Mesendoderm (in vitro differentiated cells): ENCODE data around the gene GET3.

Experiments
- DNase-seq: peaks from one replicate; pipeline ENCODE4 v3.0.0; 2013
- H2AK5ac ChIP-seq: 2 replicates; pipeline ENCODE4 v1.6.1; 2013; ENCODE audit warnings: low read length, inconsistent platforms
- H2BK120ac ChIP-seq: 2 replicates; pipeline ENCODE4 v1.6.1; 2013; ENCODE audit warnings: low read depth, mild to moderate bottlenecking, low read length, moderate library complexity, mixed read lengths
- H2BK15ac ChIP-seq: replicated peaks from 2 replicates; pipeline ENCODE4 v1.6.1; 2013; ENCODE audit warnings: low read depth, mild to moderate bottlenecking, moderate library complexity
- H2BK5ac ChIP-seq: 2 replicates; pipeline ENCODE4 v1.6.1; 2013; ENCODE audit warnings: low read length, inconsistent platforms
- H3K18ac ChIP-seq: 2 replicates; pipeline ENCODE4 v1.6.1; 2013; ENCODE audit warnings: mild to moderate bottlenecking, low read length, mixed read lengths
- H3K23ac ChIP-seq: one replicate; pipeline ENCODE4 v1.6.1; 2013; ENCODE audit warnings: low read length
- H3K27ac ChIP-seq: 2 replicates; pipeline ENCODE4 v1.5.1; 2013; ENCODE audit warnings: low read depth, mild to moderate bottlenecking, inconsistent platforms, low read length, moderate library complexity
- H3K27me3 ChIP-seq: 2 replicates; pipeline ENCODE4 v1.6.1; 2013; ENCODE audit warnings: low read length, control low read depth, mild to moderate bottlenecking, inconsistent platforms; ENCODE audit not compliant: insufficient read depth, poor library complexity
- H3K36me3 ChIP-seq: 2 replicates; pipeline ENCODE4 v1.6.1; 2013; ENCODE audit warnings: low read length, inconsistent platforms; ENCODE audit not compliant: control insufficient read depth, insufficient read depth
- H3K4ac ChIP-seq: one replicate; pipeline ENCODE4 v1.6.1; 2013; ENCODE audit warnings: low read depth, mild to moderate bottlenecking, low read length, moderate library complexity
- H3K4me1 ChIP-seq: 2 replicates; pipeline ENCODE4 v1.6.1; 2013; ENCODE audit warnings: low read depth, low read length, inconsistent platforms; ENCODE audit not compliant: control insufficient read depth
- H3K4me2 ChIP-seq: 2 replicates; pipeline ENCODE4 v1.6.1; 2013; ENCODE audit warnings: low read length
- H3K4me3 ChIP-seq: 2 replicates; pipeline ENCODE4 v1.5.1; 2013; ENCODE audit warnings: mild to moderate bottlenecking, low read length
- H3K56ac ChIP-seq: one replicate; pipeline ENCODE4 v1.6.1; 2013; ENCODE audit warnings: low read length
- H3K79me1 ChIP-seq: 2 replicates; pipeline ENCODE4 v1.6.1; 2013; ENCODE audit warnings: low read length, inconsistent platforms
- H3K79me2 ChIP-seq: 2 replicates; pipeline ENCODE4 v1.6.1; 2013; ENCODE audit warnings: mild to moderate bottlenecking, low read length; ENCODE audit not compliant: control insufficient read depth, insufficient read depth
- H3K9ac ChIP-seq: 2 replicates; pipeline ENCODE4 v1.6.1; 2013; ENCODE audit warnings: low read length, inconsistent platforms
- H4K5ac ChIP-seq: one replicate; pipeline ENCODE4 v1.6.1; 2013; ENCODE audit warnings: low read length
- H4K8ac ChIP-seq: one replicate; pipeline ENCODE4 v1.6.1; 2013; ENCODE audit warnings: low read depth, mild to moderate bottlenecking, control low read depth, low read length, moderate library complexity
- WGBS: extraction: QIAGEN DNeasy Blood & Tissue Kit; methylation state at CpG from one replicate; pipeline ENCODE4 v1.1.7; 2013; ENCODE audit warnings: low lambda C conversion rate, missing lambda C conversion rate; ENCODE audit not compliant: insufficient coverage; ENCODE audit errors: extremely low coverage; 5-methylcytosine and 5-hydroxymethylcytosine counted together

The GET3 gene

DNA sequence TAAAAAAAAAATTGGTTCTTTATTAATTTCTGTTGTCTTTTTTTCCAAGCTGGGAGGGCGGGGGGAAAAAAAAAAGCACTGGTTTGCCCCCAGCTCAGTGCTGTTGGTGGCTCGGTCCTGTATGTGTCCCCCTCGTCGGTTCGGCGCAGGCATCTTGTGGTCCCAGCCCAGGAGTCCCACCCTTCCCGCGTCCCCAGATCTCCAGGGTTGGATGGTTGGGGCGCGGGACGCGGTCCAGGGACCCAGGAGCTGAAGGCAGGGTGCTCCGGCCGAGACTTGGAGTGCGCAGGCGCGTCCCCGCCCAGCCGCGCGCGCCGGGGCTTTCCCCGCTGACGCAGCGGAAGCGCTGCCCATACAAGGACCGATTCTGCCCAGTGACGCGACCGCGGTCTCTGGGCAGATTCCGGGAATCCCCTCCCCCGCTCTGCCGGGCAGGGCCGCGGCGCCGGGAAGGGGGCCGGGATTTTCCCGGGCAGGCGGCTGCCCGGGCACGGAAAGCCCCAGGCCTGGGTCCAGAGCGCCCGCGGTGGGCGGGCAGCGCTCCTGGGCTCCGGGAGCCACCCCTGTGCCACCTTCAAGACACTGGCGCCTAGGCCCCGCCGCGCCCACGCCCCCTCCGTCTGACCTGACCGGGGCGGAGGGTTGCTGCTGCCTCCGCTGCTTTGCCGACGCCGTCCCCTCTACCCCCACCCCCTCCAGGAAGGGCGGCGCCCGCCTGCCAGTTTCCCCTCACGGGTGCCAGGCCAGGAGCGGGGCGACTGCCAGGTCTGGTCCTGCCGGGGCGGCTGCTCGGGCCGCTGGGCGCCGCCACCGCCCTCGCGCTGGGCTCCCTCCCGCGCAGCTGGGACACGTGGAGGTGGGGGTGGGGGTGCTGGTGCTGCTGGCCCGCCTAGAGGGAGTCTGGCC, 56.2 kb downstream of the GET3 start:
- Histone ChIP-seq H3K56ac (peak overlapping the region; percentile 93), H3K23ac (no peak overlapping the region), H3K27ac (no peak overlapping the region), H3K4me2 (peak overlapping the region; percentile 73), H3K36me3 (no peaks in the 10 kb centered on the region), H3K79me1 (peaks cover 2% of the 10 kb centered on the region), H3K4me1 (peaks cover 17% of the 10 kb centered on the region), H3K79me2 (peaks cover 1% of the 10 kb centered on the region), H2AK5ac (no peak overlapping the region), H4K5ac (no peak overlapping the region), H4K8ac (no peak overlapping the region), H3K4ac (no peak overlapping the region), H3K9ac (peak overlapping the region; percentile 86), H2BK120ac (no peak overlapping the region), H3K27me3 (no peaks in the 10 kb centered on the region), H3K18ac (peak overlapping the region; percentile 73), H2BK5ac (no peak overlapping the region), H3K4me3 (peak overlapping the region; percentile 34), H2BK15ac (no peak overlapping the region)
- WGBS: no CpG with 5 or more reads among the region's 81 CpGs
- peak; percentile 96 for DNase-seq

DNA sequence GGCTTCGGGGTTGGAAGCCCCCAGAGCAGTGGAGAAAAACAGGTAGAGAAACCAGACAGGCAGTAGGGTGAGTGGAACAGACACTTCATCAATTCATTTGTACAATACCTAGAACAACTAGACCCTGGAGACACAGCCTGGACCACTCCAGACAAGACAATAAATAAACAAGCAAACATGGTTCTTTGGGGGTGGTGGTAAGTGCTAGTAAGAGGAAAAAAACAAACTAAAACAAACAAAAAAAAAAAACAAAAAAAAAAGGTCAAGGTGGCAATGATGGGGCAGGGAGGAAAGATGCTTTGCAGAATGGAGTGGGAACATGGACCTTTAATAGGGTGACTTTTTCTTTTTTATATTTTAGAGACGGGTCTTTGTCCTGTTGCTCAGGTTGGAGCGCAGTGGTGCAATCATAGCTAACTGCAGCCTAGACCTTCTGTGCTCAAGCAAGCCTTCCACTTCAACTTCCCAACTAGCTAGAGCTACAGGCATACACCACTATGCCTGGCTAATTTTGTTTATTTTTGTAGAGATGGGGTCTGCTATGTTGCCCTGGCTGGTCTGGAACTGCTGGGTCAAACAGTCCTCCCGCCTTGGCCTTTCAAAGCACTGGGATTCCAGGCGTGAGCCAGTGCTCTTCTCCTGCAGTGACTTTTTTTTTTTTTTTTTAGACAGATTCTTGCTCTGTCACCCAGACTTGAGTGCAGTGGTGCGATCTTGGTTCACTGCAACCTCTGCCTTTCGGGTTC, 57.1 kb downstream of the GET3 start:
- Histone ChIP-seq H3K4me3 (no peak overlapping the region), H3K23ac (no peak overlapping the region), H3K4me1 (peaks cover 11% of the 10 kb centered on the region), H2BK5ac (no peak overlapping the region), H4K8ac (no peak overlapping the region), H3K9ac (peak overlapping the region; percentile 69), H3K36me3 (no peaks in the 10 kb centered on the region), H4K5ac (no peak overlapping the region), H3K4ac (no peak overlapping the region), H3K27me3 (no peaks in the 10 kb centered on the region), H3K79me1 (peaks cover 2% of the 10 kb centered on the region), H2AK5ac (no peak overlapping the region), H3K79me2 (peaks cover 1% of the 10 kb centered on the region), H3K4me2 (peak overlapping the region; percentile 38), H3K18ac (no peak overlapping the region), H2BK120ac (no peak overlapping the region), H2BK15ac (no peak overlapping the region), H3K27ac (no peak overlapping the region), H3K56ac (peak overlapping the region; percentile 85)
- DNase-seq: no peak
- WGBS: no CpG with 5 or more reads among the region's 7 CpGs

DNA sequence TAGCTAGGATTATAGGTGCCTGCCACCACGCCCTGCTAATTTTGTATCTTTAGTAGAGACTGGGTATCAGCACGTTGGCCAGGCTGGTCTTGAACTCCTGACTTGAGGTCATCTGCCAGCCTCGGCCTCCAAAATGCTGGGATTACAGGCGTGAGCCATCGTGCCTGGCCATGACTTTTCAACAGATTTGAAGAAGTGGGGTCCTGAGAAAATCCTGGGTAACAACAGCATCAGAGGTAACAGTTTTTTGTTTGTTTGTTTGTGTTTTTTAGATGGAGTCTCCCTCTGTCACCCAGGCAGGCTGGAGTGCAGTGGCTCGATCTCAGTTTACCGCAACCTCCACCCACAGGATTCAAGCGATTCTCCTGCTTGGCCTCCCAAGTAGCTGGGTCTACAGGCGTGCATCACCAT, 57.7 kb downstream of the GET3 start:
- no peak overlapping the region for H3K4me3 ChIP-seq
- H2BK5ac ChIP-seq: no peak overlapping the region
- no peak overlapping the region for H3K56ac ChIP-seq
- no peak overlapping the region for H3K9ac ChIP-seq
- no peak overlapping the region for H4K5ac ChIP-seq
- H4K8ac ChIP-seq: no peak overlapping the region
- no peak overlapping the region for H3K27ac ChIP-seq
- H3K4me1 ChIP-seq: peaks cover 11% of the 10 kb centered on the region
- peaks cover 2% of the 10 kb centered on the region for H3K79me1 ChIP-seq
- H3K23ac ChIP-seq: no peak overlapping the region
- H2AK5ac ChIP-seq: no peak overlapping the region
- no peak overlapping the region for H3K4me2 ChIP-seq
- peaks cover 2% of the 10 kb centered on the region for H3K36me3 ChIP-seq
- no peak overlapping the region for H3K18ac ChIP-seq
- no peak overlapping the region for H3K4ac ChIP-seq
- H3K79me2 ChIP-seq: peaks cover 1% of the 10 kb centered on the region
- WGBS: no CpG with 5 or more reads among the region's 9 CpGs
- DNase-seq: no peak
- no peak overlapping the region for H2BK15ac ChIP-seq
- no peak overlapping the region for H2BK120ac ChIP-seq
- H3K27me3 ChIP-seq: no peaks in the 10 kb centered on the region

- WGBS: no CpG with 5 or more reads among the region's 18 CpGs
- peaks cover 7% of the 10 kb centered on the region for H3K79me1 ChIP-seq
- no peak overlapping the region for H3K4me2 ChIP-seq
- peaks cover 6% of the 10 kb centered on the region for H3K4me1 ChIP-seq
- no peak overlapping the region for H4K5ac ChIP-seq
- H3K4ac ChIP-seq: no peak overlapping the region
- peaks cover 2% of the 10 kb centered on the region for H3K36me3 ChIP-seq
- no peak overlapping the region for H2AK5ac ChIP-seq
- H3K4me3 ChIP-seq: no peak overlapping the region
- peak; percentile 94 for DNase-seq
- no peak overlapping the region for H3K27ac ChIP-seq
- peak overlapping the region; percentile 6 for H3K56ac ChIP-seq
- no peak overlapping the region for H2BK15ac ChIP-seq
- no peaks in the 10 kb centered on the region for H3K27me3 ChIP-seq
- no peak overlapping the region for H2BK5ac ChIP-seq
- H4K8ac ChIP-seq: no peak overlapping the region
- H3K9ac ChIP-seq: peak overlapping the region; percentile 35
- H3K18ac ChIP-seq: no peak overlapping the region
- no peak overlapping the region for H3K23ac ChIP-seq
- H3K79me2 ChIP-seq: peaks cover 4% of the 10 kb centered on the region
- H2BK120ac ChIP-seq: no peak overlapping the region
Measured at GRCh38 chr19:12796146-12797071, 59.1 kb downstream of the GET3 start.

DNA sequence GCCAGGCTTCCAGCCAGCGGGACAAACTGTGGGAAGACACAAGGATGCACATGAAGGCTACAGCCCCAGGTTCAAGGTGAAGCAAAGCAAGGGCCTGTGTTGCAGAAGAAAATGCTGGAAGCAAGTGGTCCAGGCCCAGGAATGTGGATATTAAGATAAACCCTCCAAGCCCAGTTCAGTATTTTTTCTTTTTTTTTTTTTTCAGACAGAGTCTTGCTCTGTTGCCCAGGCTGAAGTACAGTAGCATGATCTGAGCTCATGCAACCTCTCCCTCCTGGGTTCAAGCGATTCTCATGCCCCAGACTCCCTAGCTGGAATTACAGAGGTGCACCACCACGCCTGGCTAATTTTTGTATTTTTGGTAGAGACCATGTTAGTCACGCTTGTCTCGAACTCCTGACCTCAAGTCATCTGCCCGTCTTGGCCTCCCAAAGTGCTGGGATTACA, 59.9 kb downstream of the GET3 start:
- Histone ChIP-seq H3K27me3 (no peaks in the 10 kb centered on the region), H3K79me1 (peaks cover 7% of the 10 kb centered on the region), H4K5ac (no peak overlapping the region), H3K9ac (no peak overlapping the region), H3K56ac (no peak overlapping the region), H2BK5ac (no peak overlapping the region), H3K27ac (no peak overlapping the region), H2AK5ac (no peak overlapping the region), H3K4me2 (no peak overlapping the region), H3K23ac (no peak overlapping the region), H3K4me3 (no peak overlapping the region), H4K8ac (no peak overlapping the region), H2BK15ac (no peak overlapping the region), H2BK120ac (no peak overlapping the region), H3K18ac (no peak overlapping the region), H3K4ac (no peak overlapping the region), H3K79me2 (peaks cover 4% of the 10 kb centered on the region), H3K36me3 (peaks cover 2% of the 10 kb centered on the region), H3K4me1 (peaks cover 6% of the 10 kb centered on the region)
- no CpG with 5 or more reads among the region's 6 CpGs for WGBS
- DNase-seq: no peak
